Skeletal muscle tissue (tissue), 4 donors: ENCODE data around the gene PRR14L. TPM values are rescaled to one million over a fixed set of nuclear protein-coding genes. Genes with fewer than 3 reads are reported as not detected.
A peak's percentile ranks its signal among the peaks of the same experiment; 100 is the strongest.
"Not testable (repeated sequence)": the region's sequence is repeated elsewhere in the genome, so short reads cannot be mapped to it uniquely, and the experiment has no call there.

ENCODE experiments used
- H3K27ac ChIP-seq: one replicate; pipeline ENCODE4 v1.7.0; 2013; ENCODE audit warnings: mild to moderate bottlenecking, low read depth, low read length, inconsistent platforms
- H3K27me3 ChIP-seq, 3 donors: one replicate each; pipeline ENCODE4 v1.7.0; 2013; ENCODE audit warnings: low read length in 3 of 3; ENCODE audit not compliant: control insufficient read depth in 3 of 3, insufficient read depth in 3 of 3
- H3K36me3 ChIP-seq, 3 donors: one replicate each; pipeline ENCODE4 v1.7.0; 2013; ENCODE audit warnings: low read length in 3 of 3; ENCODE audit not compliant: control insufficient read depth in 3 of 3, insufficient read depth in 3 of 3
- H3K4me1 ChIP-seq, 3 donors: one replicate each; pipeline ENCODE4 v1.7.0; 2013; ENCODE audit warnings: low read length in 3 of 3, mild to moderate bottlenecking in 3 of 3; ENCODE audit not compliant: control insufficient read depth in 3 of 3, insufficient read depth in 3 of 3
- H3K4me3 ChIP-seq, 3 donors: one replicate each; pipeline ENCODE4 v1.7.0; 2013; ENCODE audit warnings: low read length in 3 of 3
- H3K9ac ChIP-seq, 3 donors: one replicate each; pipeline ENCODE4 v1.7.0; 2013; ENCODE audit warnings: low read length in 3 of 3, mild to moderate bottlenecking in 3 of 3, moderate library complexity in 2 of 3, low read depth in 1 of 3
- H3K9me3 ChIP-seq, 3 donors: one replicate each; pipeline ENCODE4 v1.7.0; 2013; ENCODE audit warnings: low read length in 3 of 3; ENCODE audit not compliant: control insufficient read depth in 3 of 3
- total RNA-seq: library from RNA; depleted of rRNA; stranded (reverse); fragments of >200 nt; gene quantifications from one replicate; pipeline ENCODE4 v1.2.3, GENCODE V29; 2014
- donor health status: Osteomylitis.

The PRR14L gene
- total RNA-seq, 1 donor from 2014 or later, result 16.7 TPM

- H3K9ac ChIP-seq, result no peak overlapping the region
- H3K4me1 ChIP-seq, result no peaks in the 10 kb centered on the region
- H3K27me3 ChIP-seq, result no peaks in the 10 kb centered on the region
- no peak overlapping the region for H3K4me3 ChIP-seq
- peaks cover 10 to 19% (median 18%) of the 10 kb centered on the region in 3 donors for H3K36me3 ChIP-seq
- H3K27ac ChIP-seq, result no peak overlapping the region
- H3K9me3 ChIP-seq, result no peaks in the 10 kb centered on the region
Measured at GRCh38 chr22:31692186-31692886, 57.6 kb downstream of the PRR14L start.

GRCh38 chr22:31691408-31691807 lies 58.5 kb downstream of the PRR14L start:
- Histone ChIP-seq H3K9ac (no peak overlapping the region), H3K9me3 (no peaks in the 10 kb centered on the region), H3K4me3 (no peak overlapping the region), H3K36me3 (peaks cover 10 to 19% (median 12%) of the 10 kb centered on the region in 3 donors), H3K4me1 (no peaks in the 10 kb centered on the region), H3K27ac (no peak overlapping the region), H3K27me3 (no peaks in the 10 kb centered on the region)

- Histone ChIP-seq H3K27ac (no peak overlapping the region), H3K9ac (no peak overlapping the region), H3K4me1 (peaks cover 13 to 42% (median 30%) of the 10 kb centered on the region in 3 donors), H3K36me3 (peaks cover 2 to 15% (median 13%) of the 10 kb centered on the region in 3 donors), H3K4me3 (no peak overlapping the region), H3K9me3 (no peaks in the 10 kb centered on the region), H3K27me3 (no peaks in the 10 kb centered on the region)
Measured at GRCh38 chr22:31683181-31684105, 66.5 kb downstream of the PRR14L start.

- Histone ChIP-seq H3K4me1 (peaks cover 13 to 42% (median 30%) of the 10 kb centered on the region in 3 donors), H3K36me3 (peaks cover 0 to 15% (median 13%) of the 10 kb centered on the region in 3 donors), H3K27me3 (no peaks in the 10 kb centered on the region), H3K9ac (no peak overlapping the region), H3K27ac (no peak overlapping the region), H3K9me3 (no peaks in the 10 kb centered on the region), H3K4me3 (no peak overlapping the region)
Measured at GRCh38 chr22:31682751-31683150, 67.2 kb downstream of the PRR14L start.

- Histone ChIP-seq H3K27ac (peak overlapping the region; percentile 36), H3K9ac (peak overlapping the region in 1 of 3 donors; percentile 9)
Measured at GRCh38 chr22:31681349-31682345, 68.3 kb downstream of the PRR14L start.

GRCh38 chr22:31680861-31681341 lies 69.0 kb downstream of the PRR14L start:
- Histone ChIP-seq H3K9me3 (no peaks in the 10 kb centered on the region), H3K4me1 (peaks cover 13 to 48% (median 33%) of the 10 kb centered on the region in 3 donors), H3K9ac (no peak overlapping the region)

More at GRCh38 chr22:31681349-31682345, 68.3 kb downstream of the PRR14L start:
- H3K4me3 ChIP-seq, result no peak overlapping the region
- H3K4me1 ChIP-seq, result peaks cover 13 to 43% (median 30%) of the 10 kb centered on the region in 3 donors
- no peaks in the 10 kb centered on the region for H3K27me3 ChIP-seq
- no peaks in the 10 kb centered on the region for H3K9me3 ChIP-seq
- peaks cover 0 to 15% (median 11%) of the 10 kb centered on the region in 3 donors for H3K36me3 ChIP-seq

GRCh38 chr22:31678748-31679147 lies 71.2 kb downstream of the PRR14L start:
- H3K36me3 ChIP-seq, result peaks cover 0 to 4% (median 0%) of the 10 kb centered on the region in 3 donors
- no peak overlapping the region for H3K4me3 ChIP-seq
- no peaks in the 10 kb centered on the region for H3K9me3 ChIP-seq
- no peak overlapping the region for H3K9ac ChIP-seq
- H3K27ac ChIP-seq, result no peak overlapping the region
- H3K4me1 ChIP-seq, result peaks cover 13 to 46% (median 33%) of the 10 kb centered on the region in 3 donors
- no peaks in the 10 kb centered on the region for H3K27me3 ChIP-seq

More at GRCh38 chr22:31680861-31681341, 69.0 kb downstream of the PRR14L start:
- peaks cover 0 to 15% (median 7%) of the 10 kb centered on the region in 3 donors for H3K36me3 ChIP-seq
- peak overlapping the region; percentile 30 for H3K27ac ChIP-seq
- no peak overlapping the region for H3K4me3 ChIP-seq
- no peaks in the 10 kb centered on the region for H3K27me3 ChIP-seq

GRCh38 chr22:31676700-31677099 lies 73.2 kb downstream of the PRR14L start:
- no peaks in the 10 kb centered on the region for H3K36me3 ChIP-seq
- peak overlapping the region; percentile 34 to 68 (median 68) for H3K9ac ChIP-seq
- H3K27ac ChIP-seq, result peak overlapping the region; percentile 28
- H3K9me3 ChIP-seq, result no peaks in the 10 kb centered on the region
- peaks cover 9 to 28% (median 20%) of the 10 kb centered on the region in 3 donors for H3K4me1 ChIP-seq
- H3K27me3 ChIP-seq, result no peaks in the 10 kb centered on the region
- peak overlapping the region; percentile 54 to 65 (median 60) for H3K4me3 ChIP-seq

GRCh38 chr22:31674219-31674618 lies 75.7 kb downstream of the PRR14L start:
- H3K9ac ChIP-seq, H3K27ac ChIP-seq, H3K36me3 ChIP-seq, H3K4me1 ChIP-seq, H3K9me3 ChIP-seq, H3K4me3 ChIP-seq, H3K27me3 ChIP-seq: not testable (repeated sequence)
